SK-N-SH (cell line): ENCODE results near the gene SLC6A2. TPM values are rescaled to one million over a fixed set of nuclear protein-coding genes. Genes with fewer than 3 reads are reported as not detected.

Experiments
- CTCF ChIA-PET: fragments of 300-600, 350-600 bp; formaldehyde crosslinking; extraction: SDS; loops from one replicate; lab custom pipeline; 2021; lab: Yijun Ruan, JAX
- POLR2A ChIA-PET: fragments of 350-600 bp; sonication (Branson Sonifier 250); formaldehyde crosslinking; extraction: SDS; loops from one replicate; lab custom pipeline; 2020; ENCODE audit warnings: antibody characterized with exemption, inconsistent platforms; lab: Yijun Ruan, JAX
- DNase-seq: peaks from one replicate; pipeline ENCODE4 v3.0.0; 2012
- H2AFZ ChIP-seq: fragments of 200-600 bp; sonication (generic); 2 replicates; pipeline ENCODE4 v1.8.1; 2016; ENCODE audit warnings: antibody characterized with exemption, mild to moderate bottlenecking, low read depth
- H3F3A ChIP-seq: fragments of 200-600 bp; sonication (generic); replicated peaks from 2 replicates; pipeline ENCODE3; 2016; ENCODE audit warnings: antibody characterized with exemption, mild to moderate bottlenecking; ENCODE audit not compliant: insufficient read depth
- H3K27ac ChIP-seq, 2 experiments: fragments of 200-500 bp in 1 of 2; fragments of 200-600 bp in 1 of 2; sonication (Bioruptor generic) in 1 of 2; sonication (generic), shearing (Covaris generic) in 1 of 2; 2 replicates each; pipeline versions ENCODE4 v1.5.1 to v1.6.1; 2014 to 2016; ENCODE audit warnings: low read depth in 2 of 2, inconsistent platforms in 1 of 2, low read length in 1 of 2, mild to moderate bottlenecking in 1 of 2, mixed read lengths in 1 of 2
- H3K27me3 ChIP-seq: fragments of 200-600 bp; sonication (generic), shearing (Covaris generic); 2 replicates; pipeline ENCODE4 v1.6.1; 2016; ENCODE audit warnings: mixed run types; ENCODE audit not compliant: insufficient read depth
- H3K36me3 ChIP-seq, 2 experiments: fragments of 200-500 bp in 1 of 2; fragments of 200-600 bp in 1 of 2; sonication (Bioruptor generic) in 1 of 2; sonication (generic) in 1 of 2; replicated peaks in 1 of 2; 2 replicates each; pipeline versions ENCODE3 to v1.5.1; 2014 to 2016; ENCODE audit warnings: low read length in 1 of 2, mild to moderate bottlenecking in 1 of 2; ENCODE audit not compliant: insufficient read depth in 2 of 2, control insufficient read depth in 1 of 2
- H3K4me1 ChIP-seq, 2 experiments: fragments of 200-500 bp in 1 of 2; fragments of 200-600 bp in 1 of 2; sonication (Bioruptor generic) in 1 of 2; sonication (generic), shearing (Covaris generic) in 1 of 2; 2 replicates each; pipeline versions ENCODE4 v1.5.1 to v1.6.1; 2014 to 2016; ENCODE audit warnings: low read depth in 1 of 2, low read length in 1 of 2, mixed run types in 1 of 2; ENCODE audit not compliant: insufficient read depth in 2 of 2, control insufficient read depth in 1 of 2
- H3K4me2 ChIP-seq: fragments of 200-600 bp; sonication (generic), shearing (Covaris generic); 2 replicates; pipeline ENCODE4 v1.6.1; 2017; ENCODE audit warnings: mixed run types
- H3K4me3 ChIP-seq, 2 experiments: fragments of 200-500 bp in 1 of 2; fragments of 200-600 bp in 1 of 2; sonication (Bioruptor generic) in 1 of 2; sonication (generic), shearing (Covaris generic) in 1 of 2; 2 replicates each; pipeline versions ENCODE4 v1.5.1 to v1.8.1; 2014 to 2016; ENCODE audit warnings: low read depth in 2 of 2, inconsistent platforms in 1 of 2, low read length in 1 of 2, mild to moderate bottlenecking in 1 of 2, mixed read lengths in 1 of 2, moderate library complexity in 1 of 2
- H3K79me2 ChIP-seq: fragments of 200-600 bp; sonication (generic); 2 replicates; pipeline ENCODE4 v1.8.1; 2017; ENCODE audit warnings: mild to moderate bottlenecking; ENCODE audit not compliant: insufficient read depth
- H3K9ac ChIP-seq: fragments of 200-600 bp; sonication (generic); 2 replicates; pipeline ENCODE4 v1.6.1; 2017; ENCODE audit warnings: mixed run types
- H3K9me2 ChIP-seq: fragments of 200-600 bp; sonication (generic); 2 replicates; pipeline ENCODE4 v1.6.1; 2017; ENCODE audit warnings: mixed run types
- H3K9me3 ChIP-seq: fragments of 200-600 bp; sonication (generic); 2 replicates; pipeline ENCODE4 v1.6.1; 2017; ENCODE audit warnings: mixed run types, mild to moderate bottlenecking, moderate library complexity
- H4K20me1 ChIP-seq: fragments of 200-600 bp; sonication (generic); 2 replicates; pipeline ENCODE4 v1.6.1; 2017; ENCODE audit warnings: mild to moderate bottlenecking, mixed run types; ENCODE audit not compliant: insufficient read depth
- CHD2 ChIP-seq: fragments of 150-350 bp; IDR thresholded peaks from 2 replicates; pipeline ENCODE4 v1.6.1; 2018; ENCODE audit warnings: low read length; ENCODE audit not compliant: partially characterized antibody
- FOXM1 ChIP-seq: IDR thresholded peaks from 2 replicates; pipeline ENCODE4 v1.4.0; 2012; ENCODE audit warnings: low read depth, mild to moderate bottlenecking
- GABPA ChIP-seq: IDR thresholded peaks from 2 replicates; pipeline ENCODE4 v1.4.0; 2012; ENCODE audit warnings: low read depth, mild to moderate bottlenecking
- GATA2 ChIP-seq: sonication (generic); formaldehyde crosslinking; IDR thresholded peaks from 2 replicates; pipeline ENCODE4 v1.5.0; 2020; ENCODE audit warnings: mild to moderate bottlenecking, missing genetic modification reagents
- JUND ChIP-seq: IDR thresholded peaks from 2 replicates; pipeline ENCODE4 v1.4.0; 2012
- MXI1 ChIP-seq: IDR thresholded peaks from 2 replicates; pipeline ENCODE4 v1.6.1; 2012; ENCODE audit warnings: mild to moderate bottlenecking, low read depth, low read length, improper control_type of control experiment
- NFIC ChIP-seq: IDR thresholded peaks from 2 replicates; pipeline ENCODE4 v1.4.0; 2012; ENCODE audit warnings: borderline replicate concordance
- PBX3 ChIP-seq: IDR thresholded peaks from 2 replicates; pipeline ENCODE4; 2012
- RAD21 ChIP-seq: IDR thresholded peaks from 2 replicates; pipeline ENCODE4 v1.6.1; 2012; ENCODE audit warnings: mild to moderate bottlenecking, low read length
- RFX5 ChIP-seq: IDR thresholded peaks from 2 replicates; pipeline ENCODE4 v1.6.1; 2012; ENCODE audit warnings: mild to moderate bottlenecking, improper control_type of control experiment, low read length
- SIN3A ChIP-seq: IDR thresholded peaks from 2 replicates; pipeline ENCODE4 v1.6.1; 2012; ENCODE audit warnings: low read depth, mild to moderate bottlenecking, low read length, moderate library complexity, borderline replicate concordance
- SMC3 ChIP-seq: IDR thresholded peaks from 2 replicates; pipeline ENCODE4 v1.6.1; 2012; ENCODE audit warnings: low read depth, low read length, improper control_type of control experiment
- TCF12 ChIP-seq: IDR thresholded peaks from 2 replicates; pipeline ENCODE4 v1.4.0; 2012
- TEAD4 ChIP-seq: IDR thresholded peaks from 2 replicates; pipeline ENCODE4 v1.4.0; 2012; ENCODE audit warnings: mild to moderate bottlenecking, borderline replicate concordance; ENCODE audit not compliant: insufficient read depth
- USF1 ChIP-seq: IDR thresholded peaks from 2 replicates; pipeline ENCODE4 v1.4.0; 2012; ENCODE audit warnings: low read depth, borderline replicate concordance
- USF2 ChIP-seq: fragments of 150-350 bp; IDR thresholded peaks from 2 replicates; pipeline ENCODE4 v1.6.1; 2017; ENCODE audit warnings: antibody characterized with exemption, low read length, low read depth, borderline replicate concordance
- YY1 ChIP-seq: IDR thresholded peaks from 2 replicates; pipeline ENCODE4 v1.4.0; 2012; ENCODE audit warnings: low read depth, mild to moderate bottlenecking
- polyA plus RNA-seq, 3 experiments: library from polyadenylated mRNA; depleted of rRNA; stranded (reverse); fragments of >200 nt; gene quantifications; 2 replicates each; pipeline ENCODE4 v1.2.3, GENCODE V29; 2012
- TF ChIP-seq, protein P1 (sequence below): fragments of 150-350 bp; IDR thresholded peaks from 2 replicates; pipeline ENCODE4 v1.6.1; 2016; ENCODE audit warnings: mild to moderate bottlenecking, low read depth, low read length
- TF ChIP-seq, protein P2 (sequence below): IDR thresholded peaks from 2 replicates; pipeline ENCODE4 v1.4.0; 2012; ENCODE audit warnings: low read depth, borderline replicate concordance

The SLC6A2 gene
- polyA plus RNA-seq, 1 of the 3 experiments (the other 2 are of a cell fraction) = 3.3 TPM

DNA sequence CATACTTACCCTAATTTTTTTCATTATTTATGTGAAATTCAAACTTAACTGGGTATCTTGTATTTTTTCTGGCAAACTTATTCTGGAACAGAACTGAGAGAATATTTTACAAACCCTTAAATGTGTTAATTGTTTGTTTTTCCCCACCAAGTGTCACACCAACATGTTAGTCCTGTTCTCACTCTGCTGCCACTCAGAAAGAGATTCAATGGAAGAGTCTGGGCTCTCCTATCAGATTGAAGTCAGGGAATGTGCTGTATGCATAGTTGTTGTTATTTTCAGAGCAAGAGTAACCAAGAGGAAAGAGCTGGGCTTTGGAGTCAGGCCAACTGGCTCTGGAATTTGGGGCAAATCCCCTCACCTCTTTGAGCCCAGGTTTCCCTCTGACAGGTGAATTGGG is 43.2 kb downstream of the SLC6A2 start:
- H3K9me2 ChIP-seq = no peaks in the 10 kb centered on the region
- H3K27ac ChIP-seq = peak overlapping the region in 1 of 2 experiments; percentile 1; a peak in 2 of 4 replicates
- H3K79me2 ChIP-seq = no peaks in the 10 kb centered on the region
- peaks cover 0 to 51% of the 10 kb centered on the region in 2 experiments; a peak in 2 of 4 replicates for H3K4me1 ChIP-seq
- peaks cover 0 to 19% of the 10 kb centered on the region in 2 experiments for H3K36me3 ChIP-seq
- no peak overlapping the region for H3K4me2 ChIP-seq
- POLR2A ChIA-PET = no interaction called here
- CTCF ChIA-PET = interaction anchor here (1.0 to 5.8 kb wide), 2 partner anchors 204 to 234 kb away, joined by 3 to 35 read pairs; no protein-coding TSS in a partner anchor
- H4K20me1 ChIP-seq = no peaks in the 10 kb centered on the region
- no peak overlapping the region for H3K4me3 ChIP-seq
- H2AFZ ChIP-seq = no peak overlapping the region
- no peak for DNase-seq
- no peak overlapping the region for H3K9ac ChIP-seq
- TF ChIP-seq RAD21 (no peak), CHD2 (no peak), JUND (no peak), USF1 (no peak), PBX3 (no peak), USF2 (no peak), YY1 (no peak), SIN3A (no peak), MXI1 (no peak), FOXM1 (no peak), NFIC (no peak), TEAD4 (no peak), SMC3 (no peak), GATA2 (CRISPR knock-in tag) (no peak), RFX5 (no peak), GABPA (no peak), TCF12 (no peak)
- TF ChIP-seq, protein P1, sequence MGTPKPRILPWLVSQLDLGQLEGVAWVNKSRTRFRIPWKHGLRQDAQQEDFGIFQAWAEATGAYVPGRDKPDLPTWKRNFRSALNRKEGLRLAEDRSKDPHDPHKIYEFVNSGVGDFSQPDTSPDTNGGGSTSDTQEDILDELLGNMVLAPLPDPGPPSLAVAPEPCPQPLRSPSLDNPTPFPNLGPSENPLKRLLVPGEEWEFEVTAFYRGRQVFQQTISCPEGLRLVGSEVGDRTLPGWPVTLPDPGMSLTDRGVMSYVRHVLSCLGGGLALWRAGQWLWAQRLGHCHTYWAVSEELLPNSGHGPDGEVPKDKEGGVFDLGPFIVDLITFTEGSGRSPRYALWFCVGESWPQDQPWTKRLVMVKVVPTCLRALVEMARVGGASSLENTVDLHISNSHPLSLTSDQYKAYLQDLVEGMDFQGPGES = no peak
- TF ChIP-seq, protein P2, sequence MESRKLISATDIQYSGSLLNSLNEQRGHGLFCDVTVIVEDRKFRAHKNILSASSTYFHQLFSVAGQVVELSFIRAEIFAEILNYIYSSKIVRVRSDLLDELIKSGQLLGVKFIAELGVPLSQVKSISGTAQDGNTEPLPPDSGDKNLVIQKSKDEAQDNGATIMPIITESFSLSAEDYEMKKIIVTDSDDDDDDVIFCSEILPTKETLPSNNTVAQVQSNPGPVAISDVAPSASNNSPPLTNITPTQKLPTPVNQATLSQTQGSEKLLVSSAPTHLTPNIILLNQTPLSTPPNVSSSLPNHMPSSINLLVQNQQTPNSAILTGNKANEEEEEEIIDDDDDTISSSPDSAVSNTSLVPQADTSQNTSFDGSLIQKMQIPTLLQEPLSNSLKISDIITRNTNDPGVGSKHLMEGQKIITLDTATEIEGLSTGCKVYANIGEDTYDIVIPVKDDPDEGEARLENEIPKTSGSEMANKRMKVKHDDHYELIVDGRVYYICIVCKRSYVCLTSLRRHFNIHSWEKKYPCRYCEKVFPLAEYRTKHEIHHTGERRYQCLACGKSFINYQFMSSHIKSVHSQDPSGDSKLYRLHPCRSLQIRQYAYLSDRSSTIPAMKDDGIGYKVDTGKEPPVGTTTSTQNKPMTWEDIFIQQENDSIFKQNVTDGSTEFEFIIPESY = no peak
- H3F3A ChIP-seq = no peaks in the 10 kb centered on the region
- no peaks in the 10 kb centered on the region for H3K27me3 ChIP-seq
- no peaks in the 10 kb centered on the region for H3K9me3 ChIP-seq
